ENCODE measurements around the gene UBE2F.
"Not testable (repeated sequence)": the region's sequence is repeated elsewhere in the genome, so short reads cannot be mapped to it uniquely, and the experiment has no call there.

Gene UBE2F

DNA sequence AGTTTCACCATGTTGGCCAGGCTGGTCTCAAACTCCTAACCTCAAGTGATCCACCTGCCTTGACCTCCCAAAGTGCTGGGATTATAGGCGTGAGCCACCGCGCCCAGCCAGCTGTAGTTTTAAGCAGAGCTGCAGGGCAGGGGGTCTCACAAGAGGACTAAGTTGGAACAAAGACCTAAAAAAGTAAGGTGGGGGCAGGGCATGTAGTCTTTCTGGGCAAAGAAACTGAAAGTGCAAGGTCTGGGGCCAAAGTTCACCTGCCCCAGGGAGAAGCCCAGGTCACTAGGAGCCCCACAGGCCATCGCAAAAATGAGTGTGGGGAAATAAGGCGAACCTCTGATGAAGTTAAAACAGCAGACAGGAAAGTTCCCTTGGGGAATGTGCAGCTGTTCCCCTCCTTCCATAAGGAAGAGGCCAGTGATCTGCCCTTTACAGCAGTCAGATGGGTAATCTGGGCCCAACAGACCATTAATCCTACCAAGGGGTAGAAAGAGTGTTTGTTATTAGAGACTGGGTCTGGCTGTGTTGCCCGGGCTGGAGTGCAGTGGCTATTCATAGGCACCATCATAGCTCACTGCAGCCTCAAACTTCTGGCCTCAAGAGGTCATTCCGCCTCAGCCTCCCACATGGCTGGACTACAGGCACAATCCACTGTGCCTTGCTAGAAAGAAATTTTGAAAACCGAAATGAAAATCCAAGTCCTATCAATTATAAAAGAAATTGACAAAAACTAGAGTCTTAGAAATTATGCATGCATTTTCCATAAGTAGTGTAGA is 96.8 kb downstream of the UBE2F start:
- Mint-ChIP-seq H3K4me1 (ENCODE audit: low read depth) (peaks cover 22% of the 10 kb centered on the region), H3K36me3 (ENCODE audit: low read depth) (peaks cover 64% of the 10 kb centered on the region), H3K4me3 (no peak overlapping the region), H3K27ac (no peak overlapping the region), H3K27me3 (peaks cover 4% of the 10 kb centered on the region), H3K9me3 (no peaks in the 10 kb centered on the region)
- intact Hi-C loops (cut with micrococcal nuclease) = no loop called here

DNA sequence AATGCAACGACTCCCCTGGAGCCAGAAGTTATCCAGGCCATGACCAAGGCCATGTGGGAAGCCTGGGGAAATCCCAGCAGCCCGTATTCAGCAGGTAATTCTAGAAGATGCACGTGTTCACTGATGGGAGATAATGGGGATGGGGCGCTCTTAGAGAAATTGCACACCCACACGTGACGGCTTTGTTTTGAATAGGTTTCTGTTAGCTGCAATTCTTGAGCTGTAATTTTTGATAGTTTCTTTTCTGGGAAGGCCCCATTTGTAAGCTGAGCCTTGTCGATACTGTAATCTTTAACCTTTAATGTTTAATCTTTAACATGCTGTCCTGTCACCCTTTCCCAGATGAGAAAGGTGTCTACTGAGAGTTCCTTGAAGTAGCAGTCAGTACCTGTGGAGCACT is 97.6 kb downstream of the UBE2F start:
- Mint-ChIP-seq H3K27me3 (no peaks in the 10 kb centered on the region), H3K36me3 (ENCODE audit: low read depth) (peaks cover 64% of the 10 kb centered on the region), H3K4me3 (no peak overlapping the region), H3K9me3 (no peaks in the 10 kb centered on the region), H3K27ac (no peak overlapping the region), H3K4me1 (ENCODE audit: low read depth) (peaks cover 18% of the 10 kb centered on the region)
- intact Hi-C loops (cut with micrococcal nuclease) = no loop called here

GRCh38 chr2:238065071-238065846 is 98.4 kb downstream of the UBE2F start:
- H3K27me3 Mint-ChIP-seq = no peaks in the 10 kb centered on the region
- H3K27ac Mint-ChIP-seq = no peak overlapping the region
- H3K4me3 Mint-ChIP-seq = no peak overlapping the region
- peaks cover 11% of the 10 kb centered on the region for H3K4me1 Mint-ChIP-seq (ENCODE audit: low read depth)
- peaks cover 67% of the 10 kb centered on the region for H3K36me3 Mint-ChIP-seq (ENCODE audit: low read depth)
- no peaks in the 10 kb centered on the region for H3K9me3 Mint-ChIP-seq
- intact Hi-C loops (cut with micrococcal nuclease) = no loop called here

- intact Hi-C loops (cut with micrococcal nuclease) = no loop called here
These were observed 99.4 kb downstream of the UBE2F start for GRCh38 chr2:238066218-238066617.

DNA sequence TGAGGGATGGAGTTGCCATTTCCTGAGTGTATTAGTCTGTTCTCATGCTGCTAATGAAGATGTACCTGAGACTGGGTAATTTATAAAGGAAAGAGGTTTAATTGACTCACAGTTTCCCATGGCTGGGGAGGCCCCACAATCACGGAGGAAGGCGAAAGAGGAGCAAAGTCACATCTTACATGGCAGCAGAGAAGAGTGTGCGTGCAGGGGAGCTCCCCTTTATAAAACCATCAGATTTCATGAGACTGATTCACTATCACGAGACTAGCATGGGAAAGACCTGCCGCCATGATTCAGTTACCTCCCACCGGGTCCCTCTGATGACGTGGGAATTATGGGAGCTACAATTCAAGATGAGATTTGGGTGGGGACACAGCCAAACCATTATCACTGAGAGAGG is 99.9 kb downstream of the UBE2F start:
- H3K4me1 Mint-ChIP-seq (ENCODE audit: low read depth); H3K27me3 Mint-ChIP-seq; H3K9me3 Mint-ChIP-seq; H3K4me3 Mint-ChIP-seq; H3K27ac Mint-ChIP-seq; intact Hi-C loops (cut with micrococcal nuclease): not testable (repeated sequence)
- peaks cover 67% of the 10 kb centered on the region for H3K36me3 Mint-ChIP-seq (ENCODE audit: low read depth)

More at GRCh38 chr2:238066218-238066617, 99.4 kb downstream of the UBE2F start:
- no peak overlapping the region for H3K4me3 Mint-ChIP-seq
- no peaks in the 10 kb centered on the region for H3K27me3 Mint-ChIP-seq
- H3K9me3 Mint-ChIP-seq = no peaks in the 10 kb centered on the region
- H3K27ac Mint-ChIP-seq = no peak overlapping the region
- peaks cover 8% of the 10 kb centered on the region for H3K4me1 Mint-ChIP-seq (ENCODE audit: low read depth)
- peaks cover 67% of the 10 kb centered on the region for H3K36me3 Mint-ChIP-seq (ENCODE audit: low read depth)

- peaks cover 79% of the 10 kb centered on the region for H3K36me3 Mint-ChIP-seq (ENCODE audit: low read depth)
- no peak overlapping the region for H3K27ac Mint-ChIP-seq
- H3K4me1 Mint-ChIP-seq (ENCODE audit: low read depth) = no peaks in the 10 kb centered on the region
- H3K9me3 Mint-ChIP-seq = peaks cover 11% of the 10 kb centered on the region
- H3K27me3 Mint-ChIP-seq = no peaks in the 10 kb centered on the region
- intact Hi-C loops (cut with micrococcal nuclease) = no loop called here
- no peak overlapping the region for H3K4me3 Mint-ChIP-seq
These were observed 101.1 kb downstream of the UBE2F start for GRCh38 chr2:238067939-238068338.

DNA sequence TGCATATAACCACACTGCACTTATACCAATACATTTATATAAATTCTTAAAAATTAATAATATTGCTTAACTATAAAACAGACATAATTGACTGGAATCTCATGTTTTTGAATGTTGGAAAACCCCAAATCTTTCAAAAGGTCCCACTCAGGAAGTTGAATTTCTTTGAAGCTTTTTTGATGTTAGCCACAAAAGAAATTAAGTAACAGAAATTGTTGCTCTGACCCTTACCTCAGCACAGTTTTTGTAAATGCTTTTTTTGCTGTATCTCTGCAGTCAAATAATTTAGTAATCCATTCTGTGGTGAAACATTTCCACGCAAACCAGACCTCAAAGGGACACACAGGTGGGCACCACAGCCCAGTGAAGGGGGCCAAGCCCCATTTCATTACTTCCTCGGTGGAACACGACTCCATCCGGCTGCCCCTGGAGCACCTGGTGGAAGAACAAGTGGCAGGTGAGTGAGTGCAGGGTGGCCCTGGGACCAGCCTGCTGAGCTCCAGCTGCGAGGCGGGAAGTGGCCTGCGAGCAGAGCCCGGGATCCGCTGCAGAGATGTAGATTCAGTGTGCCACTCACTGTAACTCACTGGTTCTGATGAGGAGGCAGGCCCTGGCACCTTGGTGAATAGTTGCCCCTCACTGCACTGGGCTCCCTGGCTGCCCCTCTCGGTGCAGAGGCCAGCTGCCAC is 102.4 kb downstream of the UBE2F start:
- Mint-ChIP-seq H3K9me3 (peaks cover 14% of the 10 kb centered on the region), H3K36me3 (ENCODE audit: low read depth) (peaks cover 89% of the 10 kb centered on the region), H3K4me3 (no peak overlapping the region), H3K4me1 (ENCODE audit: low read depth) (no peaks in the 10 kb centered on the region), H3K27me3 (no peaks in the 10 kb centered on the region), H3K27ac (no peak overlapping the region)
- intact Hi-C loops (cut with micrococcal nuclease) = no loop called here

GRCh38 chr2:238069877-238070276 is 103.1 kb downstream of the UBE2F start:
- Mint-ChIP-seq H3K27me3 (no peaks in the 10 kb centered on the region), H3K4me1 (ENCODE audit: low read depth) (peaks cover under 1% of the 10 kb centered on the region), H3K27ac (no peak overlapping the region), H3K4me3 (no peak overlapping the region), H3K36me3 (ENCODE audit: low read depth) (peaks cover 87% of the 10 kb centered on the region), H3K9me3 (peaks cover 14% of the 10 kb centered on the region)
- intact Hi-C loops (cut with micrococcal nuclease) = no loop called here

DNA sequence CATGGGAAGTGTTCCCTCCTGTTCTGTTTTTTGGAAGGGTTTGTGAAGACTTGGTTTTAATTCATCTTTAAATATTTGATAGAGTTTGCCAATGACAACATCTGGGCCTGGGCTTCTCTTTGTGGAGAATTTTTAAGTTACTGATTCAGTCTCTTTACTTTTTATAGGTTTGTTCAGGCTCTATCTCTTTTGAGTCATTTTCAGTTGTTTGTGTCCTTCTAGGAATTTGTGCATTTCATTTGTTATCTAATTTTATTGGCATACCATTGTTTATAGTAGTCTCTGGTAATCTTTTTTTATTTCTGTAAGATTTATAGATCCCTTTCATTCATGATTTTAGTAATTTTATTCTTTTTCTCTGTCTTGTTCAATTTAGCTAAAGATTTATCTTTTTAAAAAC is 108.6 kb downstream of the UBE2F start:
- intact Hi-C loops (cut with micrococcal nuclease) = no loop called here
- H3K9me3 Mint-ChIP-seq = peaks cover 14% of the 10 kb centered on the region
- peaks cover 87% of the 10 kb centered on the region for H3K36me3 Mint-ChIP-seq (ENCODE audit: low read depth)
- no peaks in the 10 kb centered on the region for H3K27me3 Mint-ChIP-seq
- no peak overlapping the region for H3K27ac Mint-ChIP-seq
- no peak overlapping the region for H3K4me3 Mint-ChIP-seq
- H3K4me1 Mint-ChIP-seq (ENCODE audit: low read depth) = peaks cover 5% of the 10 kb centered on the region

DNA sequence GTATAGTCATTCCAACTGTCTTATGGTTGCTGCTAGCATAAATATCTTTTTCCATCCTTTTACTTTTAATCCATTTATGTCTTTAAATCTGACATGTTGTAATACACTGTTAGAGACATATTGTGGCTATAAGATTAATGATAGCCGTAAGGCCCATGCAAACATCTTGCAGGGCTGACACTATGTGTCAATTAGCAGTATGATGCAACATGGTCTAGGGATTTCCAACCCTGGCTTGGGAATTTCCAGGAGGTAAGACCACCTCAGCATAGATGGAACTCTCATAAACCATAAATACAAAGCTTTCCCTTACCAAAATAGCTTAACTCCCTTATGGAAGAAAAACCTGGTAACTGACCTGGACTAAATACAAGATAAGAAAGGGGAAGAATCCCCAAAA is 110.5 kb downstream of the UBE2F start:
- peaks cover 10% of the 10 kb centered on the region for H3K9me3 Mint-ChIP-seq
- H3K4me3 Mint-ChIP-seq = no peak overlapping the region
- H3K36me3 Mint-ChIP-seq (ENCODE audit: low read depth) = peaks cover 92% of the 10 kb centered on the region
- H3K27me3 Mint-ChIP-seq = no peaks in the 10 kb centered on the region
- no peak overlapping the region for H3K27ac Mint-ChIP-seq
- peaks cover 5% of the 10 kb centered on the region for H3K4me1 Mint-ChIP-seq (ENCODE audit: low read depth)
- intact Hi-C loops (cut with micrococcal nuclease) = no loop called here

DNA sequence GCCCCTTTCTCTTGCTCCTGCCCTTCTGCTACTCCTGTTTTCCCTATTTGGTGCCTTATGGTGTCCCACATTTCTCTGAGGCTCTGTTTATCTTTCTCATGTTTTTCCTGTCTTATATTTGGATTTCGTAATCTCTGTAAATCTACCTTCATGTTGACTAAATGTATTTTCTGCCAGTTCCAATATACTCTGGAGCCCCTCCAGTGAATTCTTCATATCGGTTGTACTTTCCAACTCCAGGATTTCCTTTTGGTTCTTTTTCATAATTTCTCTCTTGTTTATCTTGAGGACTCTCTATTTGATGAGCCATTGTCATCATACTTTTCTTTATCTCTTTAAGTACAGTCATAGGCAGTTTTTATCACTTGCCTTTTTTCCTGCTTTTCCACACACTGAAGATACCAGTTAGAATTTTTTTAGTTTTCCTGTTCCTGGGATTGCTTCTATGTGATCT is 113.1 kb downstream of the UBE2F start:
- H3K27ac Mint-ChIP-seq = no peak overlapping the region
- H3K27me3 Mint-ChIP-seq = no peaks in the 10 kb centered on the region

GRCh38 chr2:238080518-238080917 is 113.7 kb downstream of the UBE2F start:
- Mint-ChIP-seq H3K27ac (no peak overlapping the region), H3K4me1 (ENCODE audit: low read depth) (peaks cover 7% of the 10 kb centered on the region), H3K36me3 (ENCODE audit: low read depth) (peaks cover 96% of the 10 kb centered on the region), H3K27me3 (no peaks in the 10 kb centered on the region), H3K9me3 (no peaks in the 10 kb centered on the region), H3K4me3 (no peak overlapping the region)
- intact Hi-C loops (cut with micrococcal nuclease) = no loop called here

More for the DNA sequence above, 113.1 kb downstream of the UBE2F start:
- intact Hi-C loops (cut with micrococcal nuclease) = no loop called here
- Mint-ChIP-seq H3K4me1 (ENCODE audit: low read depth) (peaks cover 6% of the 10 kb centered on the region), H3K4me3 (no peak overlapping the region), H3K9me3 (no peaks in the 10 kb centered on the region), H3K36me3 (ENCODE audit: low read depth) (peaks cover 96% of the 10 kb centered on the region)

DNA sequence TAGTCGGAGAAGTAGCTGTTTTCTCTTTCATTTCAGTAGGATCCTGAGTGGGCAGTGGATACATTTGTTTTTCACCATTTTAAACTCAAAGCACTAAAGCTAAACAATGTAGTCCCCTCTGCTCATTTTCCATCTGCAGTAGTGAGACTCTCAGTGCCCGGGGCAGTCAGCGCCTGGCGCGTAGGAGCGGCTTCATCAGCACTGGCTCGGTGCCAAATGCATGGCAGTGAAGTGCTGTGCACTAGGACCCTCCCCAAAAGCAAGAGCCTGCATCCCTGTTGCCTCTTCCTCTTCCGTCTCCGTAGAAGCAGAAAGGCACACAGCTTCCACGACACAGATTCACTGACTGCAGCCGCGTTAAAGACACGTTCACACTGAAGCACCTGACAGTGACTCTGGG is 114.3 kb downstream of the UBE2F start:
- intact Hi-C loops (cut with micrococcal nuclease) = no loop called here
- no peaks in the 10 kb centered on the region for H3K27me3 Mint-ChIP-seq
- no peak overlapping the region for H3K4me3 Mint-ChIP-seq
- peaks cover 93% of the 10 kb centered on the region for H3K36me3 Mint-ChIP-seq (ENCODE audit: low read depth)
- H3K9me3 Mint-ChIP-seq = no peaks in the 10 kb centered on the region
- H3K4me1 Mint-ChIP-seq (ENCODE audit: low read depth) = peaks cover 8% of the 10 kb centered on the region
- H3K27ac Mint-ChIP-seq = no peak overlapping the region

GRCh38 chr2:238081561-238081960 is 114.7 kb downstream of the UBE2F start:
- H3K9me3 Mint-ChIP-seq = no peaks in the 10 kb centered on the region
- intact Hi-C loops (cut with micrococcal nuclease) = no loop called here
- peaks cover 12% of the 10 kb centered on the region for H3K4me1 Mint-ChIP-seq (ENCODE audit: low read depth)
- H3K36me3 Mint-ChIP-seq (ENCODE audit: low read depth) = peaks cover 89% of the 10 kb centered on the region
- H3K27me3 Mint-ChIP-seq = no peaks in the 10 kb centered on the region
- H3K27ac Mint-ChIP-seq = no peak overlapping the region
- no peak overlapping the region for H3K4me3 Mint-ChIP-seq
